ENCODE measurements around the gene SHISA8.

The SHISA8 gene

GRCh38 chr22:41913842-41914534, 886 bp downstream of the SHISA8 start:
- DNase-seq (ENCODE audit: low spot score), result no peak

GRCh38 chr22:41913040-41913719, 1.7 kb downstream of the SHISA8 start:
- no peak for DNase-seq (ENCODE audit: low spot score)

- no peak for DNase-seq (ENCODE audit: low spot score)
Measured at GRCh38 chr22:41912338-41913039, 2.4 kb downstream of the SHISA8 start.

GRCh38 chr22:41911001-41911611, 3.8 kb downstream of the SHISA8 start:
- no peak for DNase-seq (ENCODE audit: low spot score)

- DNase-seq (ENCODE audit: low spot score), result peak; percentile 62
Measured at GRCh38 chr22:41910050-41911000, 4.5 kb downstream of the SHISA8 start.

- DNase-seq (ENCODE audit: low spot score), result no peak
Measured at GRCh38 chr22:41909310-41910049, 5.4 kb downstream of the SHISA8 start.

GRCh38 chr22:41908411-41909309, 6.2 kb downstream of the SHISA8 start:
- DNase-seq (ENCODE audit: low spot score), result no peak

- DNase-seq (ENCODE audit: low spot score), result no peak
Measured at GRCh38 chr22:41907436-41908401, 7.2 kb downstream of the SHISA8 start.

- no peak for DNase-seq (ENCODE audit: low spot score)
Measured at GRCh38 chr22:41906822-41907221, 8.1 kb downstream of the SHISA8 start.

GRCh38 chr22:41905411-41906202, 9.3 kb downstream of the SHISA8 start:
- no peak for DNase-seq (ENCODE audit: low spot score)

GRCh38 chr22:41904450-41905410, 10.1 kb downstream of the SHISA8 start:
- DNase-seq (ENCODE audit: low spot score), result no peak

GRCh38 chr22:41902932-41903421, 11.9 kb downstream of the SHISA8 start:
- DNase-seq (ENCODE audit: low spot score), result no peak

GRCh38 chr22:41902016-41902415, 12.9 kb downstream of the SHISA8 start:
- DNase-seq (ENCODE audit: low spot score), result no peak

GRCh38 chr22:41900652-41901312, 14.1 kb downstream of the SHISA8 start:
- no peak for DNase-seq (ENCODE audit: low spot score)

GRCh38 chr22:41899992-41900651, 14.8 kb downstream of the SHISA8 start:
- no peak for DNase-seq (ENCODE audit: low spot score)

Data from hepatic stellate cell (primary cell).